ENCODE measurements around the gene CDC42BPA. TPM values are rescaled to one million over a fixed set of nuclear protein-coding genes. Genes with fewer than 3 reads are reported as not detected.

The CDC42BPA gene
- total and polyA plus RNA-seq, 5 donors = 12.9 to 38.0 (median 36.5) TPM

DNA sequence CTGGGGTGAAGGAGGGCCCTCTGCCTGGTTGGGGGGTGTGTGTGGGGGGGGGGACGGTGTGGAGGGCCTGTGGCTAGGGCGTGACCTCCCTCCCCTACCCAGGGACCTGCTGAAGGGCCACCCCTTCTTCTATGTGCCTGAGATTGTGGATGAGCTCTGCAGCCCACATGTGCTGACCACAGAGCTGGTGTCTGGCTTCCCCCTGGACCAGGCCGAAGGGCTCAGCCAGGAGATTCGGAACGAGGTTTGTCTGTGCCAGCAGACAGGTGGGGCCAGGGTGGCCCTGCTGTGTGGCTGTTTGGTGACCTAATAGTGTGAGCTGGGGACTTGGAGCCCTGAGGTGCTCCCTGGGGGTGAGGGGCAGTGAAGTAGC lies 334.3 kb downstream of the CDC42BPA start:
- DNase-seq (peak in 1 of 3 donors; percentile 36), ATAC-seq (no peak)
- H3K4me3 ChIP-seq (ENCODE audit: low read length) = no peak overlapping the region
- WGBS = 58% methylated on average over 5 of the region's 5 CpGs
- no peaks in the 10 kb centered on the region for H3K27me3 ChIP-seq (ENCODE audit: control insufficient read depth, insufficient read depth)
- H3K27ac ChIP-seq (ENCODE audit: low read length) = peak overlapping the region; percentile 60
- no peaks in the 10 kb centered on the region for H3K9me3 ChIP-seq (ENCODE audit: control insufficient read depth, low read length)
- H3K4me1 ChIP-seq (ENCODE audit: control insufficient read depth, insufficient read depth, low read length) = peaks cover 12% of the 10 kb centered on the region
- intact Hi-C loops (cut with DNase I) = no loop called here

GRCh38 chr1:226983247-226983991 lies 334.9 kb downstream of the CDC42BPA start:
- Histone ChIP-seq H3K27me3 (ENCODE audit: control insufficient read depth, insufficient read depth) (no peaks in the 10 kb centered on the region), H3K4me1 (ENCODE audit: control insufficient read depth, insufficient read depth, low read length) (peaks cover 11% of the 10 kb centered on the region), H3K4me3 (ENCODE audit: low read length) (no peak overlapping the region), H3K27ac (ENCODE audit: low read length) (no peak overlapping the region), H3K9me3 (ENCODE audit: control insufficient read depth, low read length) (no peaks in the 10 kb centered on the region)
- intact Hi-C loops (cut with DNase I) = no loop called here
- peak in 1 of 3 donors; percentile 71 for DNase-seq
- ATAC-seq = no peak
- 91% methylated on average over 18 of the region's 18 CpGs for WGBS

GRCh38 chr1:226982451-226983177 lies 335.7 kb downstream of the CDC42BPA start:
- H3K4me3 ChIP-seq (ENCODE audit: low read length) = no peak overlapping the region
- ATAC-seq (no peak), DNase-seq (peak in 2 of 3 donors; percentile 59 to 65)
- H3K9me3 ChIP-seq (ENCODE audit: control insufficient read depth, low read length) = no peaks in the 10 kb centered on the region
- no peak overlapping the region for H3K27ac ChIP-seq (ENCODE audit: low read length)
- H3K4me1 ChIP-seq (ENCODE audit: control insufficient read depth, insufficient read depth, low read length) = peaks cover 11% of the 10 kb centered on the region
- intact Hi-C loops (cut with DNase I) = no loop called here
- no peaks in the 10 kb centered on the region for H3K27me3 ChIP-seq (ENCODE audit: control insufficient read depth, insufficient read depth)
- 93% methylated on average over 31 of the region's 31 CpGs for WGBS

GRCh38 chr1:226981838-226982237 lies 336.5 kb downstream of the CDC42BPA start:
- Histone ChIP-seq H3K27ac (ENCODE audit: low read length) (no peak overlapping the region), H3K4me1 (ENCODE audit: control insufficient read depth, insufficient read depth, low read length) (peaks cover 13% of the 10 kb centered on the region), H3K27me3 (ENCODE audit: control insufficient read depth, insufficient read depth) (no peaks in the 10 kb centered on the region), H3K4me3 (ENCODE audit: low read length) (no peak overlapping the region), H3K9me3 (ENCODE audit: control insufficient read depth, low read length) (no peaks in the 10 kb centered on the region)
- intact Hi-C loops (cut with DNase I) = no loop called here
- WGBS = 92% methylated on average over 18 of the region's 18 CpGs
- peak in 1 of 3 donors; percentile 49 for DNase-seq
- no peak for ATAC-seq

DNA sequence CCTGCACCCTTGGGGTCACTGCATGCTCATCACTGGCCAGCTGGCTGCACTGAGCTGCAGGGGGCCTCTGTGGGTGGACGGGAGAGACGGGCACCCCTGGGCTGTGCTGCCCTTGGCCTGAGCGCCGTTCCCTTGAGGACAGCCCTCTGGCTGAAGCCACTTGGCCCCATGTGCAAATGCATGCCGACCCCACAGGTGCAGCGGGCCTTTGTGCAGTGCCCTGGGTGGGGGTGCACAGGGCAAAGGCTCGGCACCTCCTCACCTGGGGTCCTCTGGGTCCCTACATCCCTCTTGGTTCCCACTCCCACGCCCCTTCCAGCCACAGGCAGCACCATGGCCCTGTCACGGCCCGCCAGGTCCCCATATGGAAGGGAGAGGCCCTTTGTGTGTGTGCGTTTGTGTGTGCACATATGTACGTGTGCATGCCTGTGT lies 336.9 kb downstream of the CDC42BPA start:
- DNase-seq (peak in 1 of 3 donors; percentile 52), ATAC-seq (no peak)
- no peaks in the 10 kb centered on the region for H3K9me3 ChIP-seq (ENCODE audit: control insufficient read depth, low read length)
- peak overlapping the region; percentile 93 for H3K27ac ChIP-seq (ENCODE audit: low read length)
- WGBS = 83% methylated on average over 12 of the region's 12 CpGs
- H3K27me3 ChIP-seq (ENCODE audit: control insufficient read depth, insufficient read depth) = no peaks in the 10 kb centered on the region
- intact Hi-C loops (cut with DNase I) = no loop called here
- no peak overlapping the region for H3K4me3 ChIP-seq (ENCODE audit: low read length)
- peaks cover 13% of the 10 kb centered on the region for H3K4me1 ChIP-seq (ENCODE audit: control insufficient read depth, insufficient read depth, low read length)

DNA sequence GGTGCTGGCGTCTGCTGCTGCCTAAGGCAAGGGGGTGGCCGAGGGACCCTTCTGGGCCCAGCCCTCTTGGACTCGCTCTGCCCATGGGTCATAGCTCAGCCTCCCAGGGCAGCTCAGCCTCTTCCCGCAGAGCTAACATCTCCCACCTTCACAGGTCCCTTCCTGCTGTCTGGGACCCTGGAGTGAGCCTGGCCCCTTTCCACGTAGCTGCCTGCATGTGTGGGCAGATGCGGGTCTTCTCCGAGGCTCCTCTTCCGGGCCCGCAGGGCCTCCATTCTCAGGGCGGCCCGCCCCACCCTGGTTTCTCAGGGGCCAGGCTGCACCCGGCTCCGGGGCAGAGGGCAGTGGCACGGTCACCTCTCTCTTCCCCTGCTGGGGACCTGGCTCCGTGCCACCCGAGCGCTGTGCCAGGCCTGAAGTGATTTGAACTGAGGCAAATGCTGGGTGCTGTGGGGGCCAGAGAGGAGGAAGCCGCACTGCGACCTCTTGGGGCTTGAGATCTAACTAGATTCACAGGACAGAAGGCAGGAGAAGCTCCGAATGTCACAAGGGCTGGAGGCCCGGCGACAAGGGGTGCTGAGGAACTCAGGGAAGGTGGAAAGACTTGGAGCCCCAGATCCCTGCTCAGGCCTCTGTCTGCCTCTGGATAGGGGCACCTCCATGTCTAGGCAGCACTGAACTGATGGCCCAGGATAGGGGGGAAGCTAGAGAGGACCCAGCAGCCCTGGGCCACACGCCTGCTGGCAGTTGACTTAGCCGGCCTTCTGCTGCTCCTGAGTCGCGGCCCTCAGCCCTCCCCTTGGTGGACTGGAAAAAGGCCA lies 337.5 kb downstream of the CDC42BPA start:
- H3K9me3 ChIP-seq (ENCODE audit: control insufficient read depth, low read length) = no peaks in the 10 kb centered on the region
- ATAC-seq (no peak), DNase-seq (peak in 2 of 3 donors; percentile 71 to 79)
- no peak overlapping the region for H3K4me3 ChIP-seq (ENCODE audit: low read length)
- peak overlapping the region; percentile 93 for H3K27ac ChIP-seq (ENCODE audit: low read length)
- H3K4me1 ChIP-seq (ENCODE audit: control insufficient read depth, insufficient read depth, low read length) = peaks cover 15% of the 10 kb centered on the region
- intact Hi-C loops (cut with DNase I) = no loop called here
- H3K27me3 ChIP-seq (ENCODE audit: control insufficient read depth, insufficient read depth) = no peaks in the 10 kb centered on the region
- WGBS = 73% methylated on average over 26 of the region's 26 CpGs

DNA sequence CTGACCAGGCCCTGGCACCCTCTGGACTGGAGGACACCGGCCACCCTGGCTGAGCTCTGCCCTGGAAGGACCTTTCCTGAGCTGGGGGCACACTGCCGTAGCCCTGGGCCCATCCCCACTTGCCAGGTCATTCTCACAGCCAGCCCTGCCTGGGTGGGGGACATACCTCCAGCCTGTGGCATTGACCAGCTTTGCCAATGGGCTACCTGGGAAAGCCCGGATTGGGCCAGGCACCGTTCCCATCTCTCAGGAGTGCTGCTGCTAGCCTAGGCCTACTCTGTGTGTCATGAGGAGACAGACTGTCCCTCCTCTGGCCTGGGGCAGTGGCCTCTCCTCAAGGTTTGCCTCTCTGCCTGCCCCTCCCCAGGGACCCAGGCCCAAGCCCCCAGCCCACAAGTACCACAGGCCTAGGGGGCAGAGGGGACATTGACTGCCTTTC lies 338.2 kb downstream of the CDC42BPA start:
- Histone ChIP-seq H3K4me1 (ENCODE audit: control insufficient read depth, insufficient read depth, low read length) (peaks cover 16% of the 10 kb centered on the region), H3K4me3 (ENCODE audit: low read length) (no peak overlapping the region), H3K27me3 (ENCODE audit: control insufficient read depth, insufficient read depth) (no peaks in the 10 kb centered on the region), H3K27ac (ENCODE audit: low read length) (peak overlapping the region; percentile 93), H3K9me3 (ENCODE audit: control insufficient read depth, low read length) (no peaks in the 10 kb centered on the region)
- ATAC-seq (no peak), DNase-seq (no peak)
- intact Hi-C loops (cut with DNase I) = no loop called here
- WGBS = 69% methylated on average over 4 of the region's 4 CpGs

DNA sequence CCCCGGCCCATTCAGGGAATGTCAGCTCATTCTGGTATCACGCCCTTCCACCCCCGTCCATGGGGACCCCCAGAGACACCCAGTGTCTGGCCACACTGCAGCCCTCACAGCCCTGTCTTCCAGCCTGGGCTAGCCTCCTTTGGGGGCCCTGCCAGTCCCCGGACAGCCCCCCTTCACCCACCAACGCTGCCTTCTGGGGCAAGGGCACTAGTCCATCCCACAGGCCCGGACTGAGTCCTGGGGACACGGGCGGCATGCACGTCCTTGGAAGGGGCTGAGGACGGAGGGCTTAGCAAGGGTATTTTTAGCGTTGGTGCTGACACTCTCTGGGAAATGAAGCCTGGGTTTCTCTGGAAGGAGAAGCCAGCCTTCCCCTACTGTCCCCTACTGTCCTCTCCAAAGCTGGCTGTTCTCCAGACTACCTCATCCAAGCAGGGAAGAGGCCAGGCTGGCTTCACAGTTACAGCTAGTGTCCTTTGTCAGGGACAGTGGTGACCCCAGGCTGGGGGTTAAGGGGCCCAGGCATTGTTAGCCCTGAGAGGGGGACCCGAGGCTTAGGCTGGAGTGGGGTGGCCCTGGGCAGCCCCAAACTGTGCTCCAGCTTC lies 338.7 kb downstream of the CDC42BPA start:
- H3K4me3 ChIP-seq (ENCODE audit: low read length) = no peak overlapping the region
- DNase-seq (peak in 2 of 3 donors; percentile 71 to 76), ATAC-seq (peak; percentile 56 to 67)
- no peaks in the 10 kb centered on the region for H3K9me3 ChIP-seq (ENCODE audit: control insufficient read depth, low read length)
- peaks cover 22% of the 10 kb centered on the region for H3K4me1 ChIP-seq (ENCODE audit: control insufficient read depth, insufficient read depth, low read length)
- H3K27ac ChIP-seq (ENCODE audit: low read length) = peak overlapping the region; percentile 93
- WGBS = 58% methylated on average over 12 of the region's 12 CpGs
- H3K27me3 ChIP-seq (ENCODE audit: control insufficient read depth, insufficient read depth) = no peaks in the 10 kb centered on the region
- intact Hi-C loops (cut with DNase I) = no loop called here

- H3K4me1 ChIP-seq (ENCODE audit: control insufficient read depth, insufficient read depth, low read length) = peaks cover 27% of the 10 kb centered on the region
- WGBS = 77% methylated on average over 15 of the region's 15 CpGs
- H3K27me3 ChIP-seq (ENCODE audit: control insufficient read depth, insufficient read depth) = no peaks in the 10 kb centered on the region
- no peak for ATAC-seq
- DNase-seq = peak in 2 of 3 donors; percentile 51 to 55
- intact Hi-C loops (cut with DNase I) = no loop called here
- no peaks in the 10 kb centered on the region for H3K9me3 ChIP-seq (ENCODE audit: control insufficient read depth, low read length)
- H3K27ac ChIP-seq (ENCODE audit: low read length) = peak overlapping the region; percentile 52
- H3K4me3 ChIP-seq (ENCODE audit: low read length) = no peak overlapping the region
Measured at GRCh38 chr1:226979115-226979516, 339.2 kb downstream of the CDC42BPA start.

DNA sequence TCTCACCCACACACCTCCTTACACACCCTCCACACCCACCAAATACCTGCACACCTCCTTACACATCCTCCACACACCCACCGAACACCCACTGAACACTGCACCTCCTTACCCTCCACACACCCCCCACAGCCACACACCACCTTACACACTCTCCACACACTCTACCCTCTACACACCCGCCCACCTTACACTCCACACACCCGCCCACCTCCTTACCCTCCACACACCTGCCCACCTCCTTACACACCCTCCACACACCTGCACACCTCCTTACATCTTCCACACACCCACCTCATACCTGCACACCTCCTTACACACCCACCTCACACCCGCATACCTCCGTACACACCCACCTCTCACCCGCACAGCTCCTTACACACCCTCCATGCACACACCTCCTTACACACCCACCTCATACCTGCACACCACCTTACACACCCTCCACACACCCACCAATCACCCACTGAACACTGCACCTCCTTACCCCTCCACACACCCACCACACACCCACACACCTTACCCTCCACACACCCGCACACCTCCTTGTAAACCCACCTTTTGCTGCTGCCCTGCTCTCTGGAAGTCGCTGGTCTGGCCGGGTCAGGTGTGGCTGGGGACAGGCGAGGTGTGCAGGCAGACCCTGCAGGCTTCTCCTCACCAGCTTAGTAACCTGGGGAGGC lies 339.7 kb downstream of the CDC42BPA start:
- no peak for ATAC-seq
- no peaks in the 10 kb centered on the region for H3K27me3 ChIP-seq (ENCODE audit: control insufficient read depth, insufficient read depth)
- WGBS = 96% methylated on average over 5 of the region's 10 CpGs
- DNase-seq = no peak
- peak overlapping the region; percentile 52 for H3K27ac ChIP-seq (ENCODE audit: low read length)
- intact Hi-C loops (cut with DNase I) = no loop called here
- peaks cover 31% of the 10 kb centered on the region for H3K4me1 ChIP-seq (ENCODE audit: control insufficient read depth, insufficient read depth, low read length)
- H3K4me3 ChIP-seq (ENCODE audit: low read length) = no peak overlapping the region
- H3K9me3 ChIP-seq (ENCODE audit: control insufficient read depth, low read length) = no peaks in the 10 kb centered on the region
